ENCODE results near the gene GMPR.

GMPR gene

GRCh38 chr6:16238057-16238962 is at the start of gene GMPR:
TSS of gene GMPR (plus strand) at chr6:16238587. CDS start at chr6:16238694, 107 bp downstream.
- no peaks in the 10 kb centered on the region for H3K36me3 ChIP-seq (ENCODE audit: insufficient read depth, low read length)
- peaks cover 30% of the 10 kb centered on the region for H3K4me1 ChIP-seq (ENCODE audit: insufficient read depth, low read length, poor library complexity, severe bottlenecking)
- no peaks in the 10 kb centered on the region for H4K20me1 ChIP-seq (ENCODE audit: insufficient read depth, low read length, poor library complexity, severe bottlenecking)
- H3K4me3 ChIP-seq (ENCODE audit: low read length, poor library complexity, severe bottlenecking): peak within 1 kb of the TSS; percentile 76
- H3K9me2 ChIP-seq (replicated peaks; ENCODE audit: low read depth, low read length): no peaks in the 10 kb centered on the region
- H3K79me2 ChIP-seq (ENCODE audit: insufficient read depth, low read length): no peaks in the 10 kb centered on the region
- peaks cover 6% of the 10 kb centered on the region; the same call in 1 of the 2 replicates for H3F3A ChIP-seq (ENCODE audit: low read depth)
- H2AFZ ChIP-seq (ENCODE audit: low read length): peak within 1 kb of the TSS; percentile 74
- H3K4me2 ChIP-seq (ENCODE audit: low read depth, low read length, poor library complexity, severe bottlenecking): peak within 1 kb of the TSS; percentile 90
- TF ChIP-seq, protein P1, sequence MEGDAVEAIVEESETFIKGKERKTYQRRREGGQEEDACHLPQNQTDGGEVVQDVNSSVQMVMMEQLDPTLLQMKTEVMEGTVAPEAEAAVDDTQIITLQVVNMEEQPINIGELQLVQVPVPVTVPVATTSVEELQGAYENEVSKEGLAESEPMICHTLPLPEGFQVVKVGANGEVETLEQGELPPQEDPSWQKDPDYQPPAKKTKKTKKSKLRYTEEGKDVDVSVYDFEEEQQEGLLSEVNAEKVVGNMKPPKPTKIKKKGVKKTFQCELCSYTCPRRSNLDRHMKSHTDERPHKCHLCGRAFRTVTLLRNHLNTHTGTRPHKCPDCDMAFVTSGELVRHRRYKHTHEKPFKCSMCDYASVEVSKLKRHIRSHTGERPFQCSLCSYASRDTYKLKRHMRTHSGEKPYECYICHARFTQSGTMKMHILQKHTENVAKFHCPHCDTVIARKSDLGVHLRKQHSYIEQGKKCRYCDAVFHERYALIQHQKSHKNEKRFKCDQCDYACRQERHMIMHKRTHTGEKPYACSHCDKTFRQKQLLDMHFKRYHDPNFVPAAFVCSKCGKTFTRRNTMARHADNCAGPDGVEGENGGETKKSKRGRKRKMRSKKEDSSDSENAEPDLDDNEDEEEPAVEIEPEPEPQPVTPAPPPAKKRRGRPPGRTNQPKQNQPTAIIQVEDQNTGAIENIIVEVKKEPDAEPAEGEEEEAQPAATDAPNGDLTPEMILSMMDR (conservative IDR thresholded peaks at IDR 0.05; ENCODE audit: low read length): no peak
- TF ChIP-seq EZH2phosphoT487 (IDR thresholded peaks at IDR 0.05; ENCODE audit: borderline replicate concordance): no peak
- H3K9ac ChIP-seq (ENCODE audit: low read depth, low read length, poor library complexity, severe bottlenecking): peak within 1 kb of the TSS; percentile 73
- H3K9me3 ChIP-seq (ENCODE audit: insufficient read depth, low read depth, low read length): no peaks in the 10 kb centered on the region
- H3K27me3 ChIP-seq (ENCODE audit: insufficient read depth, low read length, poor library complexity, severe bottlenecking): no peaks in the 10 kb centered on the region

- no peaks in the 10 kb centered on the region for H3K9me2 ChIP-seq (replicated peaks; ENCODE audit: low read depth, low read length)
- H3K4me1 ChIP-seq (ENCODE audit: insufficient read depth, low read length, poor library complexity, severe bottlenecking): peaks cover 10% of the 10 kb centered on the region
- no peak overlapping the region for H2AFZ ChIP-seq (ENCODE audit: low read length)
- H3K36me3 ChIP-seq (ENCODE audit: insufficient read depth, low read length): no peaks in the 10 kb centered on the region
- H3K9ac ChIP-seq (ENCODE audit: low read depth, low read length, poor library complexity, severe bottlenecking): no peak overlapping the region
- H3K79me2 ChIP-seq (ENCODE audit: insufficient read depth, low read length): no peaks in the 10 kb centered on the region
- no peak overlapping the region for H3K4me2 ChIP-seq (ENCODE audit: low read depth, low read length, poor library complexity, severe bottlenecking)
- H3K4me3 ChIP-seq (ENCODE audit: low read length, poor library complexity, severe bottlenecking): no peak overlapping the region
- no peaks in the 10 kb centered on the region for H3F3A ChIP-seq (ENCODE audit: low read depth)
- H4K20me1 ChIP-seq (ENCODE audit: insufficient read depth, low read length, poor library complexity, severe bottlenecking): no peaks in the 10 kb centered on the region
- no peaks in the 10 kb centered on the region for H3K27me3 ChIP-seq (ENCODE audit: insufficient read depth, low read length, poor library complexity, severe bottlenecking)
- no peak for TF ChIP-seq EZH2phosphoT487 (IDR thresholded peaks at IDR 0.05; ENCODE audit: borderline replicate concordance)
- TF ChIP-seq, protein P1 (conservative IDR thresholded peaks at IDR 0.05; ENCODE audit: low read length): no peak
- no peaks in the 10 kb centered on the region for H3K9me3 ChIP-seq (ENCODE audit: insufficient read depth, low read depth, low read length)
These were observed 48.2 kb upstream of the GMPR start for GRCh38 chr6:16190214-16190613.

- Histone ChIP-seq H3K9me2 (replicated peaks; ENCODE audit: low read depth, low read length) (no peaks in the 10 kb centered on the region), H3K9me3 (ENCODE audit: insufficient read depth, low read depth, low read length) (no peaks in the 10 kb centered on the region), H3F3A (ENCODE audit: low read depth) (no peaks in the 10 kb centered on the region), H2AFZ (ENCODE audit: low read length) (no peak overlapping the region), H3K27me3 (ENCODE audit: insufficient read depth, low read length, poor library complexity, severe bottlenecking) (no peaks in the 10 kb centered on the region), H3K4me1 (ENCODE audit: insufficient read depth, low read length, poor library complexity, severe bottlenecking) (no peaks in the 10 kb centered on the region), H3K9ac (ENCODE audit: low read depth, low read length, poor library complexity, severe bottlenecking) (no peak overlapping the region), H4K20me1 (ENCODE audit: insufficient read depth, low read length, poor library complexity, severe bottlenecking) (no peaks in the 10 kb centered on the region), H3K4me3 (ENCODE audit: low read length, poor library complexity, severe bottlenecking) (no peak overlapping the region), H3K79me2 (ENCODE audit: insufficient read depth, low read length) (no peaks in the 10 kb centered on the region), H3K4me2 (ENCODE audit: low read depth, low read length, poor library complexity, severe bottlenecking) (no peak overlapping the region), H3K36me3 (ENCODE audit: insufficient read depth, low read length) (no peaks in the 10 kb centered on the region)
- TF ChIP-seq, protein P1 (conservative IDR thresholded peaks at IDR 0.05; ENCODE audit: low read length): no peak
- TF ChIP-seq EZH2phosphoT487 (IDR thresholded peaks at IDR 0.05; ENCODE audit: borderline replicate concordance): no peak
These were observed 42.0 kb upstream of the GMPR start for GRCh38 chr6:16196260-16196983.

Measured in Loucy (cell line).